Activated T-helper 1 cell treated with Interleukin-2 at 50 U/mL for 16 hours (primary cell): ENCODE measurements around the gene CRTC3.
A peak's percentile ranks its signal among the peaks of the same experiment; 100 is the strongest.
"Not testable (repeated sequence)": the region's sequence is repeated elsewhere in the genome, so short reads cannot be mapped to it uniquely, and the experiment has no call there.

Experiments used
- DNase-seq: peaks from one replicate; pipeline ENCODE4 v3.0.0-alpha.2; 2020; ENCODE audit warnings: low read depth

CRTC3 gene

GRCh38 chr15:90650117-90650955 is 120.6 kb downstream of the CRTC3 start:
- no peak for DNase-seq

- DNase-seq, result no peak
These were observed 121.4 kb downstream of the CRTC3 start for GRCh38 chr15:90650956-90651689.

GRCh38 chr15:90654233-90655136 is 124.8 kb downstream of the CRTC3 start:
- DNase-seq, result no peak

- peak; percentile 29 for DNase-seq
These were observed 127.9 kb downstream of the CRTC3 start for GRCh38 chr15:90657520-90658172.

- no peak for DNase-seq
These were observed 129.8 kb downstream of the CRTC3 start for GRCh38 chr15:90659481-90659880.

- peak; percentile 40 for DNase-seq
These were observed 130.7 kb downstream of the CRTC3 start for GRCh38 chr15:90660195-90660998.

GRCh38 chr15:90660999-90661330 is 131.2 kb downstream of the CRTC3 start:
- DNase-seq, result not testable (repeated sequence)

- not testable (repeated sequence) for DNase-seq
These were observed 134.3 kb downstream of the CRTC3 start for GRCh38 chr15:90664081-90664461.

GRCh38 chr15:90664650-90665287 is 135.0 kb downstream of the CRTC3 start:
- DNase-seq, result no peak

GRCh38 chr15:90665288-90666134 is 135.8 kb downstream of the CRTC3 start:
- DNase-seq, result peak; percentile 11

- no peak for DNase-seq
These were observed 136.6 kb downstream of the CRTC3 start for GRCh38 chr15:90666135-90666909.

- no peak for DNase-seq
These were observed 137.5 kb downstream of the CRTC3 start for GRCh38 chr15:90667073-90667754.

GRCh38 chr15:90667755-90668345 is 138.1 kb downstream of the CRTC3 start:
- DNase-seq, result not testable (repeated sequence)

- not testable (repeated sequence) for DNase-seq
These were observed 140.9 kb downstream of the CRTC3 start for GRCh38 chr15:90670631-90671030.

GRCh38 chr15:90671216-90671615 is 141.5 kb downstream of the CRTC3 start:
- no peak for DNase-seq

GRCh38 chr15:90673357-90673756 is 143.6 kb downstream of the CRTC3 start:
- not testable (repeated sequence) for DNase-seq

- DNase-seq, result no peak
These were observed 144.8 kb downstream of the CRTC3 start for GRCh38 chr15:90674476-90674875.

- no peak for DNase-seq
These were observed 145.7 kb downstream of the CRTC3 start for GRCh38 chr15:90675464-90675863.
